ENCODE results near the gene OPN1MW.
A peak's percentile ranks its signal among the peaks of the same experiment; 100 is the strongest.
"Not testable (repeated sequence)": the region's sequence is repeated elsewhere in the genome, so short reads cannot be mapped to it uniquely, and the experiment has no call there.

OPN1MW gene

GRCh38 chrX:154182296-154182695, at the start of gene OPN1MW:
TSS of gene OPN1MW (plus strand) at chrX:154182596. CDS start at chrX:154182678, 82 bp downstream.
- not testable (repeated sequence) for H3K27ac ChIP-seq

GRCh38 chrX:154135458-154136229, 46.8 kb upstream of the OPN1MW start:
- no peak for TF ChIP-seq CTCF (conservative IDR thresholded peaks at IDR 0.05)
- no peak overlapping the region for H3K27ac ChIP-seq

DNA sequence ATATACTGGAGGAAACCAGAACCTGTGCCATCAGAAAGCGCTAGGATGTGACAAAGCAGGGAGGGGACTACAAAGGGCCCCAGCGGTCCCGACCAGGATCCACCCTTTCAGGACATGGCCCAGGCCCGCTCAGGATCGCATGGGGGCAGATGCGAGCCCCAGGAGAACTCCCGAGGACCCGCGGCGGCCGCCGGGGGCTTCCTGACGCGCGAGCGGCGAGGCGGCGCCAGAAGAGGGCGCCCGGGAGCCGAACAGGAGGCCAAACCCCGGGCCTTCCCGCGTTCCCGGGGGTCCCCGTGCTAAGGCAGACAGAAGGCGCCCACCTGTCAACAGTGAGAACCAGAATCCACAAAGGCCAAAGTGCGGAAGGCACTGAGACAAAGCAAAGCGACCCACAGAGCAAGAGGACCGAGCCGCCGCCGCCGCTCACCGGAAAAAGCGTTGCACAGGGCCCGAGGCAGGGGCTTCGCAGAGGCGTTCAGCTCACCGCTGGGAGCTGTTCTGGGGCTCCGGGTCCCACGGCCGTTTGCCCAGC, 45.7 kb upstream of the OPN1MW start:
- peak; percentile 88 for TF ChIP-seq CTCF (conservative IDR thresholded peaks at IDR 0.05)
- H3K27ac ChIP-seq: peak overlapping the region; percentile 51; the same call in 1 of the 2 replicates

DNA sequence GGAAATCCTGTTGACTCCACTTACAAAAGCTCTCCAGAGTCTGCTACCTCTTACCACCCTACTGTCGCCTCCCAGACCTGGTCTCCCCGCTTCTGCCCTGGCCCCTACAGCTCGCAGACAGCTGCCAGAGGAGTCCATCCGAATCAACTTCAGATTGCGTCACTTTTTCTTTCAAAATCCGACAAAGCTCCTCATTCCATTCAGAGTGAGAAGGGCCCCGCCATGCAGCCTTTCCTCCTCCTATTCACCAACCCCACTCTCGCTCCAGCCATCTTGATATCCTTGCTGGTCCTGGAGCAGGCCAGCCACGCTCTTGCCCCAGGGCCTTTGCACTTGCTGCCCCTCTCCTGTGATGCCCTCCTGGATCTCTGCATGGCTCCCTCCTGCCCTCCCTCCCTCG, 43.5 kb upstream of the OPN1MW start:
- H3K27ac ChIP-seq: no peak overlapping the region
- no peak for TF ChIP-seq CTCF (conservative IDR thresholded peaks at IDR 0.05)

GRCh38 chrX:154140206-154140605, 42.2 kb upstream of the OPN1MW start:
- H3K27ac ChIP-seq: no peak overlapping the region
- TF ChIP-seq CTCF (conservative IDR thresholded peaks at IDR 0.05): no peak

- H3K27ac ChIP-seq: no peak overlapping the region
- no peak for TF ChIP-seq CTCF (conservative IDR thresholded peaks at IDR 0.05)
These were observed 41.7 kb upstream of the OPN1MW start for GRCh38 chrX:154140742-154141141.

DNA sequence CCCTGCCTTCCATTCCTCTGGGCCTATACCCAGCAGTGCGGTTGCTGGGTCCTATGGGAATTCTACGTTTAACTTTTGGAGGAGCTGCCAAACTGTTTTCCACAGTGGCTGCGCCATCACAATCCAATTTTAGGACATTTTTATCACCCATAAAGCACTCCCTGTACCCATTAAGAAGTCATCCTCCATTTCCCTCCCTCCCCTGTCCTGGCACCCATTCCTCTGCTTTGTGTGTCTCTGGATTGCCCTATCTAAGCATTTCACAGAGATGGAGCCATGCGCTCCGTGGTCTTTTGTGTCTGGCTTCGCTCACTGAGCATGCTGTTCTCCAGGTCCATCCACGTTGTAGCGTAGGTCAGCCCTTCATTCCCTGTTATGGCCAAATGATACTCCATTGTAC, 40.0 kb upstream of the OPN1MW start:
- no peak overlapping the region for H3K27ac ChIP-seq
- TF ChIP-seq CTCF (conservative IDR thresholded peaks at IDR 0.05): no peak

Data from VCaP (cell line).